SK-N-SH (cell line): Measurements from ENCODE around the gene SIM2.

ENCODE experiments used
- EP300 ChIP-seq, 2 experiments: IDR thresholded peaks; 2 replicates each; pipeline versions ENCODE4 v1.4.0 to v1.6.1; 2012; ENCODE audit warnings: borderline replicate concordance in 1 of 2, low read depth in 1 of 2, low read length in 1 of 2
- EZH2phosphoT487 ChIP-seq: fragments of 200-600 bp; sonication (generic); IDR thresholded peaks from 2 replicates; pipeline ENCODE4 v1.6.1; 2017; ENCODE audit warnings: low read depth, mixed run types, mild to moderate bottlenecking, antibody characterized with exemption, moderate library complexity, borderline replicate concordance
- FOXM1 ChIP-seq: IDR thresholded peaks from 2 replicates; pipeline ENCODE4 v1.4.0; 2012; ENCODE audit warnings: low read depth, mild to moderate bottlenecking
- GABPA ChIP-seq: IDR thresholded peaks from 2 replicates; pipeline ENCODE4 v1.4.0; 2012; ENCODE audit warnings: low read depth, mild to moderate bottlenecking
- MEF2A ChIP-seq: IDR thresholded peaks from 2 replicates; pipeline ENCODE4 v1.4.0; 2012; ENCODE audit warnings: low read depth, borderline replicate concordance
- MXI1 ChIP-seq: IDR thresholded peaks from 2 replicates; pipeline ENCODE4 v1.6.1; 2012; ENCODE audit warnings: mild to moderate bottlenecking, low read depth, low read length, improper control_type of control experiment
- POLR2AphosphoS5 ChIP-seq: IDR thresholded peaks from 2 replicates; pipeline ENCODE4 v1.6.1; 2012; ENCODE audit warnings: low read depth, low read length
- RAD21 ChIP-seq: IDR thresholded peaks from 2 replicates; pipeline ENCODE4 v1.6.1; 2012; ENCODE audit warnings: mild to moderate bottlenecking, low read length
- SMC3 ChIP-seq: IDR thresholded peaks from 2 replicates; pipeline ENCODE4 v1.6.1; 2012; ENCODE audit warnings: low read depth, low read length, improper control_type of control experiment
- TAF1 ChIP-seq: IDR thresholded peaks from 2 replicates; pipeline ENCODE4 v1.6.1; 2012; ENCODE audit warnings: low read depth, mild to moderate bottlenecking, low read length, moderate library complexity, borderline replicate concordance
- TF ChIP-seq, protein P1 (sequence below): fragments of 200-600 bp; sonication (generic); IDR thresholded peaks from 2 replicates; pipeline ENCODE4 v1.6.1; 2017; ENCODE audit warnings: antibody characterized with exemption, mild to moderate bottlenecking, moderate library complexity

DNA sequence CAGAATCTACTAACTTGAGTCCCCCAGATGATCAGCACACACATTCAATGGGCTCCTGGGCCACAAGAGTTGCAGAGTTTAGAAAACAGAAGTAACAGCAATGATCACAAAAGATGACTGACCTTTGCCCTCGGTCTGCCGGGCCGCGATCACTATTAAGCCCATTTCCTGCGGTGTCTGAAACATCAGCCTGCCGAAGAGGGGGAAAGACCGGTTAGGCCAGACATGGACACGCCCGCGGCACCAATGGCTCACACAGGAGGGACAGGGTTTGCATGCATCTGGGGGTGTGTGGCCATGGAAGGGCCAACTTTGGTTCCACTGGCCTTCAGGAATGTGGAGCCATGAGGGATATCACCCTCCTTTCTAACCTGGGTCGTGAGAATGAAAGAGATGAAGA is 68.2 kb downstream of the SIM2 start:
- TF ChIP-seq EZH2phosphoT487 (no peak), TAF1 (no peak), POLR2AphosphoS5 (no peak), MEF2A (no peak), MXI1 (no peak), SMC3 (no peak), EP300 (IDR thresholded peaks at IDR 0.05; ENCODE audit: borderline replicate concordance in 1 of 2, low read depth in 1 of 2, low read length in 1 of 2) (no peak), FOXM1 (no peak), GABPA (no peak), RAD21 (no peak)
- TF ChIP-seq, protein P1, sequence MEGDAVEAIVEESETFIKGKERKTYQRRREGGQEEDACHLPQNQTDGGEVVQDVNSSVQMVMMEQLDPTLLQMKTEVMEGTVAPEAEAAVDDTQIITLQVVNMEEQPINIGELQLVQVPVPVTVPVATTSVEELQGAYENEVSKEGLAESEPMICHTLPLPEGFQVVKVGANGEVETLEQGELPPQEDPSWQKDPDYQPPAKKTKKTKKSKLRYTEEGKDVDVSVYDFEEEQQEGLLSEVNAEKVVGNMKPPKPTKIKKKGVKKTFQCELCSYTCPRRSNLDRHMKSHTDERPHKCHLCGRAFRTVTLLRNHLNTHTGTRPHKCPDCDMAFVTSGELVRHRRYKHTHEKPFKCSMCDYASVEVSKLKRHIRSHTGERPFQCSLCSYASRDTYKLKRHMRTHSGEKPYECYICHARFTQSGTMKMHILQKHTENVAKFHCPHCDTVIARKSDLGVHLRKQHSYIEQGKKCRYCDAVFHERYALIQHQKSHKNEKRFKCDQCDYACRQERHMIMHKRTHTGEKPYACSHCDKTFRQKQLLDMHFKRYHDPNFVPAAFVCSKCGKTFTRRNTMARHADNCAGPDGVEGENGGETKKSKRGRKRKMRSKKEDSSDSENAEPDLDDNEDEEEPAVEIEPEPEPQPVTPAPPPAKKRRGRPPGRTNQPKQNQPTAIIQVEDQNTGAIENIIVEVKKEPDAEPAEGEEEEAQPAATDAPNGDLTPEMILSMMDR, result no peak
